T-helper 1 cell (primary cell): ENCODE data around the gene FEM1C.
"Not testable (repeated sequence)": the region's sequence is repeated elsewhere in the genome, so short reads cannot be mapped to it uniquely, and the experiment has no call there.

Experiments
- DNase-seq, 5 donors: peaks; one replicate each; pipeline ENCODE4 v3.0.0-alpha.2; 2012 to 2020

FEM1C gene

GRCh38 chr5:115516372-115516771 lies 28.2 kb downstream of the FEM1C start:
- DNase-seq = no peak

- DNase-seq = no peak
Measured at GRCh38 chr5:115514220-115514619, 30.4 kb downstream of the FEM1C start.

GRCh38 chr5:115511632-115512031 lies 32.9 kb downstream of the FEM1C start:
- DNase-seq = no peak

GRCh38 chr5:115510145-115510645 lies 34.4 kb downstream of the FEM1C start:
- DNase-seq = no peak

GRCh38 chr5:115509547-115509946 lies 35.0 kb downstream of the FEM1C start:
- no peak for DNase-seq

- no peak for DNase-seq
Measured at GRCh38 chr5:115507681-115508080, 36.9 kb downstream of the FEM1C start.

GRCh38 chr5:115503420-115503819 lies 41.2 kb downstream of the FEM1C start:
- no peak for DNase-seq

GRCh38 chr5:115501464-115502210 lies 42.9 kb downstream of the FEM1C start:
- no peak for DNase-seq

- DNase-seq = no peak
Measured at GRCh38 chr5:115500225-115500624, 44.4 kb downstream of the FEM1C start.

GRCh38 chr5:115496936-115497576 lies 47.5 kb downstream of the FEM1C start:
- DNase-seq = no peak

GRCh38 chr5:115494570-115495289 lies 49.8 kb downstream of the FEM1C start:
- DNase-seq = no peak

- DNase-seq = no peak
Measured at GRCh38 chr5:115490596-115490995, 54.0 kb downstream of the FEM1C start.

- no peak for DNase-seq
Measured at GRCh38 chr5:115489733-115490132, 54.8 kb downstream of the FEM1C start.

GRCh38 chr5:115487756-115488155 lies 56.8 kb downstream of the FEM1C start:
- peak in 1 of 5 donors; percentile 12 for DNase-seq

GRCh38 chr5:115487168-115487567 lies 57.4 kb downstream of the FEM1C start:
- DNase-seq = no peak

GRCh38 chr5:115486728-115487127 lies 57.8 kb downstream of the FEM1C start:
- DNase-seq = no peak

- DNase-seq = no peak
Measured at GRCh38 chr5:115484368-115484767, 60.2 kb downstream of the FEM1C start.

- no peak for DNase-seq
Measured at GRCh38 chr5:115480900-115481299, 63.7 kb downstream of the FEM1C start.

GRCh38 chr5:115480271-115480670 lies 64.3 kb downstream of the FEM1C start:
- no peak for DNase-seq

GRCh38 chr5:115479166-115479873 lies 65.3 kb downstream of the FEM1C start:
- DNase-seq = not testable (repeated sequence)

GRCh38 chr5:115478281-115478680 lies 66.3 kb downstream of the FEM1C start:
- DNase-seq = no peak

- DNase-seq = no peak
Measured at GRCh38 chr5:115477581-115477980, 67.0 kb downstream of the FEM1C start.

- no peak for DNase-seq
Measured at GRCh38 chr5:115475788-115476187, 68.8 kb downstream of the FEM1C start.
